NCI-H345 treated with DMSO at 0.1 percent for 48 hours (cell line): ENCODE results near the gene SBF1.

Experiments
- DNase-seq: peaks from one replicate; lab custom pipeline; 2025; ENCODE audit not compliant: unreplicated experiment; lab: John Stamatoyannopoulos, UW

The SBF1 gene

DNA sequence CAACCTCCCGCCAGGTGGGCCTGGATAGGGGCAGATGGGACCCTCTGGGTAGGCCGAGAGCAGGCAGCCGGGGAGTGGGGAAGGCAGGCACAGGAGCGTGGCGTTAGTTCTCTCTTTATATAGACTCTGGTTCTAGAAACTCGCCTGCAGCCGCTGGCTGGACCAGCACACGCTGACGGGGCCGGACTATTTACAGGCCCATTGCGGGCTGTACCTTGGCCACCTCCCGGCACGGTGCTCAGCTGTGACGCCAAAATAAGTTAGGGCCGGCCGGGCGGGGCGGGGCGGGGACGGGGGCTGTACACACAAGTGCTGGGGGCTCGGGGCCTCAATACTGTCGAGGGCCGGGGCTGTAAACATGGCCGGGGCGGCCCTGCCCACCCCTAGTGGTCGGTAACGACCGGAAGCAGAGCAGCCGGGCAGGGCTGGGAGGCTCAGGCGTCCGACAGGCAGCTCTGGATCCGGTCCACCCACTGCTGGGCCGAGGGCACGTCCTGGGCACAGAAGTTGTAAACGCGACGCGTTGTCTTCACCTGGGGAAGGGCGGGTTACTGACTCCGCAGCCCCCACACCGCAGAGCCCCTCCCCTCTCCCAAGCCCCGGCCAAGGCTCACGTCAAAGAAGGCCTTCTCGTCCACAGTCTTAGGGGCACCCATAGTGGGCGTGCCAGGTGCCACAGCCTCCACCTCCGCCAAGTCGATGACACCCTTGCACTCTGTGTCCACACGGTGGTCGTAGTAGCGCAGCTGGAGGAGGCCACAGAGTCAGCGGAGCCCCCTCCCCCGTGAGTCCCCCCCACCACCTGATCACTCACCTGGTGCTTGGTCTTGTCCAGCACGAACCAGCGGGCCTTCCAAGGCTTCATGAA, 27.9 kb downstream of the SBF1 start:
- DNase-seq = no peak

- no peak for DNase-seq
These were observed 28.7 kb downstream of the SBF1 start for GRCh38 chr22:50445880-50446707.

GRCh38 chr22:50445071-50445879, 29.6 kb downstream of the SBF1 start:
- DNase-seq = no peak

DNA sequence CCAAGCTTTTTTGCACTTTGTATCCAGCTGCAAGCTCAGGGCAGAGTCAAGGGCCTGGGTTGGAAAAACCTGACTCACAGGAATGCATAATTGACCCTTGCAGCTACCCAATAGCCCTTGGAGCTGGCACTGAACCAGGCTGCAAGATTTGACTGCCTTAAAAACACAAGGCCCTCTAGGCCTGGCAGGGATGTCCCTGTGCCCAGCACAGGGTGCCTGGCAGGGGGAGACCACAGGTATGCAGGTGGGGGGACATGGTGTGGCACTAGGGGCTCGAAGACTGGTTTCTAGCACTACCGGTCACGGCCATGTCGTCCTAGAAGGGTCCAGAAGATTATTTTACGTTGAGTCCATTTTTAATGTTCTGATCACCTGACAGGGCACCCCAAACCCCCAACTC, 30.2 kb downstream of the SBF1 start:
- no peak for DNase-seq

DNA sequence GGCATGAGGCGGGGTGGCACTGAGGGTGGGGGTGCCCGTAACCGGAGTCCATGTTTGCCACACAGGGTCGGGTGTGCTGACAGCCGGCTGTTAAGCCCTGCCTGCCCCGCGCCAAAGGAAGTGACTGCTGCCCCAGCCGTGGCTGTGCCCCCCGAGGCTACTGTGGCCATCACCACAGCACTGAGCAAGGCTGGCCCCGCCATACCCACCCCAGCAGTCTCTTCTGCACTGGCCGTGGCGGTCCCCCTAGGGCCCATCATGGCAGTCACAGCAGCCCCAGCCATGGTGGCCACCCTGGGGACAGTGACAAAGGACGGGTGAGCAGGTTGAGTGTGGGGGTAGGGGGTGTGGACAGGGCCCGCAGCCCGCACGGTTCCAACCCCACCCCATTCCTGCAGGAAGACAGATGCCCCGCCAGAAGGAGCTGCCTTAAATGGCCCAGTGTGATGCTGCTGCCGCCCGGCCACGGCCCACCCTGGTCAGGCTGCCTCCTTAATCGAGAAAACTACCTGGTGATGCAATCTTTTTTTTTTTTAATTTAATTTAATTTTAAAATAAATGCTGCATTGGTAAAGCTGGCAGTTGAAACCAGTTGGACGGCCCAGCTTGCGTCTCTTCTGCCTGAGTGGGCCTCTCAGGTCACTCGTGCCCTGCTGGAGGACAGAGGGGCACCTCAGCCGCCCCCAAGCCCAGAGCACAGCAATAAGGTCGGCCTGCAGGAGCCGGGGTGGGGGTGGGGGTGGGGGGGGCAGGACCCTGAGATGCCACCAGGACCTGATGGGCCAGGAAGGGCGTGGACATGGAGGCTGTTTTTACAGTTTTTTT, 30.8 kb downstream of the SBF1 start:
- no peak for DNase-seq

- DNase-seq = no peak
These were observed 31.6 kb downstream of the SBF1 start for GRCh38 chr22:50443197-50443596.

- no peak for DNase-seq
These were observed 33.3 kb downstream of the SBF1 start for GRCh38 chr22:50441428-50441993.

GRCh38 chr22:50440544-50441249, 34.1 kb downstream of the SBF1 start:
- DNase-seq = no peak

DNA sequence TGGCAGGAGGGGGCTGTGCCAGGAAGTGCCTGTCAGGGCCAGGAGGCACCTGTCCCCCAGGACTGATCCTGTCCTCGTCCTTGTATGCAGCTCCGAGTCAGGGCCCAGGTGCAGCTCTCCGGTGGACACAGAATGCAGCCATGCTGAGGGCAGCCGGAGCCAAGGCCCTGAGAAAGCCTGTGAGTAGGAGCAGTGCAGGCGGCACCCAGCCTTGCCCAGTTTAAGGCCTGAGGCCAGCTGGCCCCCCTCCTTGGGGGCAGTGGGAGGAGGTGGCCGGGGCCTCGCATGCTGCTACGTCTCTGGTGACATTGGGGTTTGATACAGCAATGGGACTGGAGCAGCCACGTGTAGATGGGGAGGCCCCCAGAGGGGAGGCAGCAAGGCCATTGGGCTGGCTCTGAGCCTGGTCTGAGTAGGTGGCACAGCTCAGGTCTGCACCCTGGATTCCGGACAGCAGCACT, 34.9 kb downstream of the SBF1 start:
- no peak for DNase-seq

- DNase-seq = no peak
These were observed 35.4 kb downstream of the SBF1 start for GRCh38 chr22:50439314-50439870.

DNA sequence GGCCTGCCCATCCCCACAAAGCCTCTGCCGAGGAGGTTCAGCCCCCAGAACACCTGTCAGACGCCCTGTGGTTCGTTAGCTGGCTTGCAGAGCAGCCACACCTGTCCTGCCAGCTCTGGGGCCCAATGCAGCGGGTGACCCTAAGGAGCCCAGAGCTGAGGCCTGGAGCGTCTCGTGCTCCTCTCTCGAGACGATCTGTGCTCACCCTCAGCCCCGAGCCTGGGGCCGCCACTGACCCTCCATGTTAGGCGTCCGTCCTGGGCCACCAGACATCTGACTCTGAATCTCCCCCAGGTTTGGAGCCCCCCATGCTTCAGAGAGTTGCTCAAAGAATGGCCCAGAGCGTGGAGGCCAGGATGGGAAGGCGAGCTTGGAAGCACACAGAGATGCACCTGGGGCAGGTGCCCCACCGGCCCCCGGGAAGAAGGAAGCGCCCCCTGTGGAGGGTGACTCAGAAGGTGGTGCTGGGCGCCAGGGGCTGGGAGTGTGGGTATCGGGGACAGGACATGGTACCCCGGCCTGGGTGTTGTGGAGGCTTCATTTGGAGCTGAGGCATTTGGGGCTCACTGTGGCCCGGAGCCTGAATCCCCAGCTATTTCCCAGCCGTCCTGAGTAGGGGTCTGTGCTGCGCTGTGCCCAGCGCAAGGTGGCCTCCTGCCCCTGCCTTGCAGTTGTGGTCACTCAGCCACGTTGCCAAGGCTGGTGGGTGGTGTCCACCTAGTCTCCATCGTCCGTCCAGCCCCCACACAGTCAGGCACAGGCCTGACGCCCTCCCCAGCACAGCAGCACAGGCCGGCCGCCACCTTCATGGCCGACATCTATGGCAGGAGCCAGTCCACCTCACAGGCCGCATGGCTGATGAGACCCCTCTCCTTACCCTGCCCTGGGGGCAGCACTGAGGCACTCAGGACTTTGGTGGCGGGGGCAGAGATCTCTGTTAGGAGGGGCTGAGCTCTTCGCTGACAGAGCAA, 36.2 kb downstream of the SBF1 start:
- DNase-seq = no peak

GRCh38 chr22:50437511-50438304, 37.1 kb downstream of the SBF1 start:
- DNase-seq = no peak

- no peak for DNase-seq
These were observed 37.9 kb downstream of the SBF1 start for GRCh38 chr22:50436841-50437341.

DNA sequence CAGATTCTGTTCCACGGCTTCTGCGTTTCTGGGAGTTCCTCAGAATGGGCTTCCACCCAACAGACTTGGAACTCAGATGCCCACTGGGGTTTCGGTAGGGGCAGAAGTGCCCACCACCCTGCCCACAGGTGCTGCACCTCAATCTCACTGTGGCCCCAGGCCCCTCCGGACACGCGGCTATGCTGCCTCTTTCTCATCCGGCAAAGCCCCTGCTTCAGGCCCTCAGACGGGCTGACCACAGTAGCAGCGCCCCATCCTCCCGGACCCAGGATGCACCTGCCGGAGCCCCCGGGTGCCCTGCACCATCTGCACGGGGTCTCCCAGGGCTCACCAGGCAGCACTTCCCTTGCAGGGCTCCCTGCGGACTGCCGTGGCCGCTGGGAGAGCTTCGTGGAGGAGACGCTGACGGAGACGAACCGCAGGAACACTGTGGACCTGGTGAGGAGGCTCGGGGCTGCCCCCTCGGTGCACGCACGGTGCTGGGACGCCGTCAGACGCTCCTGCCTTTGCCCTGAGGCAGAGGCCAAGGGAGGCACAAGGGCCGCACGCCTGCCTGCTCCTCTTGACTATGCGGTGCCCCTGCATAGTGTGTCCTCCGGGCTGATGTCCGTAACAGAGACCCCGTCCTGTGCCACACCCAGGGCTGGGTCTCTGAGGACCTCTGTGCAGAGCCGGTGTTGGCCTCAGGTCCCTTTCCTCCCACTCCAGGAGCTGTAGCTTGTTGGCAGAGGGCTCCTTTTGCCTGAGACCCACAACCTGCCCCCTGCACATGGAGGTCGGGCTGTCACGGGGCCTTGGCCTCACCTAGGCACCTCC, 38.6 kb downstream of the SBF1 start:
- no peak for DNase-seq

- no peak for DNase-seq
These were observed 39.4 kb downstream of the SBF1 start for GRCh38 chr22:50435291-50436014.
